GM23338 (cell line): Measurements from ENCODE around the gene HOXA9. TPM values are rescaled to one million over a fixed set of nuclear protein-coding genes. Genes with fewer than 3 reads are reported as not detected.

Experiments
- ATAC-seq: fragments of 200-7000 bp; cut with Tn5 transposase; 3 replicates; pipeline ENCODE4 v1.9.1; 2020
- DNase-seq: peaks from one replicate; pipeline ENCODE4 v3.0.0-alpha.2; 2015; ENCODE audit warnings: low spot score
- H2AFZ ChIP-seq: fragments of 200-600 bp; sonication (generic); 2 replicates; pipeline ENCODE4 v1.8.0; 2016; ENCODE audit warnings: antibody characterized with exemption, mild to moderate bottlenecking, moderate library complexity
- H3F3A ChIP-seq: fragments of 200-600 bp; sonication (generic); replicated peaks from 2 replicates; pipeline ENCODE4 v1.8.0; 2017; ENCODE audit warnings: antibody characterized with exemption, mixed run types, low read depth
- H3K27ac ChIP-seq: fragments of 200-600 bp; sonication (generic); 2 replicates; pipeline ENCODE4 v1.6.1; 2016; ENCODE audit warnings: low read depth
- H3K27me3 ChIP-seq: fragments of 200-600 bp; sonication (generic); 2 replicates; pipeline ENCODE4 v1.8.0; 2016; ENCODE audit warnings: mild to moderate bottlenecking, mixed run types, moderate library complexity; ENCODE audit not compliant: insufficient read depth
- H3K36me3 ChIP-seq: fragments of 200-600 bp; sonication (generic); 2 replicates; pipeline ENCODE4 v1.8.0; 2016; ENCODE audit warnings: mild to moderate bottlenecking; ENCODE audit not compliant: insufficient read depth
- H3K4me1 ChIP-seq: fragments of 200-600 bp; sonication (generic); 2 replicates; pipeline ENCODE4 v1.8.0; 2016; ENCODE audit warnings: mild to moderate bottlenecking, moderate library complexity; ENCODE audit not compliant: insufficient read depth
- H3K4me2 ChIP-seq: fragments of 200-600 bp; sonication (generic); 2 replicates; pipeline ENCODE4 v1.7.1; 2017; ENCODE audit warnings: mixed run types
- H3K4me3 ChIP-seq: fragments of 200-600 bp; sonication (generic); 2 replicates; pipeline ENCODE4 v1.6.1; 2016; ENCODE audit warnings: mixed run types
- H3K79me2 ChIP-seq: fragments of 200-600 bp; sonication (generic); replicated peaks from 2 replicates; pipeline ENCODE4 v1.8.0; 2017; ENCODE audit warnings: mild to moderate bottlenecking; ENCODE audit not compliant: insufficient read depth
- H3K9me2 ChIP-seq: fragments of 200-600 bp; sonication (generic); 2 replicates; pipeline ENCODE4 v1.8.0; 2017; ENCODE audit not compliant: insufficient read depth
- H4K20me1 ChIP-seq: fragments of 200-600 bp; sonication (generic); replicated peaks from 2 replicates; pipeline ENCODE4 v1.8.0; 2017; ENCODE audit warnings: mild to moderate bottlenecking; ENCODE audit not compliant: insufficient read depth
- H3K27ac Mint-ChIP-seq: 2 replicates; pipeline ENCODE4 v1.8.0; 2020; ENCODE audit warnings: inconsistent platforms, mild to moderate bottlenecking, moderate library complexity, mixed read lengths
- H3K27me3 Mint-ChIP-seq: 3 replicates; pipeline ENCODE4 v1.8.0; 2022; ENCODE audit warnings: low read depth, mild to moderate bottlenecking, moderate library complexity, mixed read lengths, inconsistent platforms; ENCODE audit not compliant: insufficient read depth, poor library complexity
- H3K36me3 Mint-ChIP-seq: 3 replicates; pipeline ENCODE4 v1.8.0; 2021; ENCODE audit warnings: low read depth, mild to moderate bottlenecking, inconsistent platforms, moderate library complexity, mixed read lengths
- H3K4me1 Mint-ChIP-seq: 3 replicates; pipeline ENCODE4 v1.8.0; 2020; ENCODE audit warnings: mild to moderate bottlenecking, inconsistent platforms, mixed read lengths
- H3K4me3 Mint-ChIP-seq: 3 replicates; pipeline ENCODE4 v1.8.0; 2021; ENCODE audit warnings: moderate library complexity, mild to moderate bottlenecking, inconsistent platforms, mixed read lengths
- H3K9me3 Mint-ChIP-seq: 3 replicates; pipeline ENCODE4 v1.8.0; 2020; ENCODE audit warnings: moderate library complexity, mild to moderate bottlenecking, inconsistent platforms, mixed read lengths
- CREB1 ChIP-seq: fragments of 250-450 bp; sonication (Bioruptor Pico); IDR thresholded peaks from 2 replicates; pipeline ENCODE4 v1.5.0; 2020; ENCODE audit warnings: low read depth, mild to moderate bottlenecking, moderate library complexity
- CTCF ChIP-seq, 2 experiments: fragments of 200-600 bp in 1 of 2; sonication (generic) in 1 of 2; conservative IDR thresholded peaks; 2 replicates each; pipeline versions ENCODE4 v1.5.1 to v1.6.1; 2016 to 2017; ENCODE audit warnings: antibody characterized with exemption in 2 of 2, low read depth in 2 of 2, mild to moderate bottlenecking in 2 of 2, moderate library complexity in 1 of 2
- ETS1 ChIP-seq: IDR thresholded peaks from 2 replicates; pipeline ENCODE4 v1.6.1; 2016; ENCODE audit warnings: antibody characterized with exemption
- EZH2 ChIP-seq: fragments of 200-600 bp; sonication (generic); IDR thresholded peaks from one replicate; pipeline ENCODE4 v1.8.0; 2017; ENCODE audit warnings: antibody characterized with exemption, mild to moderate bottlenecking, low read depth; ENCODE audit not compliant: unreplicated experiment
- EZH2phosphoT487 ChIP-seq: fragments of 200-600 bp; sonication (generic); IDR thresholded peaks from one replicate; pipeline ENCODE4 v1.8.1; 2018; ENCODE audit warnings: antibody characterized with exemption; ENCODE audit not compliant: unreplicated experiment
- JUNB ChIP-seq: IDR thresholded peaks from one replicate; pipeline ENCODE4 v1.6.1; 2016; ENCODE audit warnings: antibody characterized with exemption; ENCODE audit not compliant: unreplicated experiment
- NANOG ChIP-seq: IDR thresholded peaks from 2 replicates; pipeline ENCODE4 v1.6.1; 2016; ENCODE audit warnings: antibody characterized with exemption, borderline replicate concordance
- POLR2AphosphoS5 ChIP-seq: IDR thresholded peaks from 2 replicates; pipeline ENCODE4 v1.6.1; 2016; ENCODE audit warnings: antibody characterized with exemption, low read depth
- STAT1 ChIP-seq: IDR thresholded peaks from one replicate; pipeline ENCODE4 v1.6.1; 2016; ENCODE audit warnings: antibody characterized with exemption; ENCODE audit not compliant: unreplicated experiment
- ZNF114 ChIP-seq: fragments of 250-450 bp; sonication (Bioruptor Pico); IDR thresholded peaks from 2 replicates; pipeline ENCODE4 v1.5.0; 2020; ENCODE audit warnings: mild to moderate bottlenecking, moderate library complexity
- ZNF331 ChIP-seq: fragments of 250-450 bp; sonication (Bioruptor Pico); IDR thresholded peaks from 2 replicates; pipeline ENCODE4 v1.5.0; 2020; ENCODE audit warnings: low read depth, mild to moderate bottlenecking, moderate library complexity
- ZNF462 ChIP-seq: fragments of 250-450 bp; sonication (Bioruptor Pico); IDR thresholded peaks from 2 replicates; pipeline ENCODE4 v1.5.0; 2020; ENCODE audit warnings: mild to moderate bottlenecking, moderate library complexity
- polyA plus RNA-seq: library from polyadenylated mRNA; unstranded; fragments of >200 nt; fragmentation: Nextera tagmentation; extraction: Ambion mirVana; gene quantifications from 2 replicates; pipeline ENCODE4 v1.2.1, GENCODE V29; 2016
- total RNA-seq: library from RNA; depleted of rRNA; stranded (reverse); fragments of >200 nt; shearing (Covaris generic); gene quantifications from 2 replicates; pipeline ENCODE4 v1.2.3, GENCODE V29; 2014
- TF ChIP-seq, protein P1 (sequence below): IDR thresholded peaks from one replicate; pipeline ENCODE4 v1.6.1; 2018; ENCODE audit warnings: antibody characterized with exemption; ENCODE audit not compliant: unreplicated experiment

The HOXA9 gene
- total and polyA plus RNA-seq, 2 experiments from 2014 or later, result not detected

DNA sequence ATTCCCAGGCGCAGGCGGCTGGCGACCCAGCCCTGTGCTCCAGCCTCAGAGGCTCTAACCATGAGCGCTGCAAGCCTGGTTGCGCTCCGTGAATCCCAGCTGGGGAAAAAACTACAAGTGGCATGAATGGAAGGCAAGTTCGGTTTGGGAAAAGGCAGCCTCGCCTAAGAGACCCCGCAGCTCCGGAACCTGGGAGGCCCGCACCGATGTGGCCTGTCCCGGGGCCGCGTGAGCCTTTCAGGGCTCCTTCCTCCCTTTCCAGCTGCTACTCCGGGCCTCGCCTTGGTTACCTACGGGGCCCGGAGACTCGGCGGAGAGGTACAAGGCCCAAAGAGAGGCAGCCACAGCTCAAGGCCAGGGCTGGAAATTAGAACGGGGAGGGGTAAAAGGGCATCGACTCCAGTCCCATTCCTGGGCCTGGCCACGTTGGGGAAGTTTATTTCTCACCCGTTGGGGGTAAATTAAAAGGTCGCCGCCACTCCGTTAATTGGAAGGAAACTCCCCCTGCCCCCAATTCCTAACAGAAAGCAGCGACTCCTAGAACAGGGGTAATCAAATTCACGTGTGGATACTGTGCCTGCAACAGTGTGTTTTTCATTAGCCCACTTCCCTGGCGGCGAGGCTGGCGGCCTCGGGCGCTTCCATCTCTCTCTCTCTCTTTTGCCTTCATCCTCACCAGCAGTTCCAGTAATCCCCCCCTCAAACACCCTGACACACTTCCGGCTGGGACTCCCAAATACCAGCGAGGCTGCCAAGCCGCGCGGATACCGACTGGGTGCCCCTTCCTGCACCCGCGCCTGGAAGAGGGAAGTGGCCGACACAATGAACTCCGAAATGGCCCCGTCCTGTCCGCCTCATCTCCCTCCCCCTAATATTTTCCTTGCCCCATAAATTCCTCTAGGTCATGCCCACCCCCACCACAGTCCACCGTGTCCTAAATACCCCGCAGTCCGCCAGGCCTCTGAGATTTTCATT is 1.5 kb upstream of the HOXA9 start:
- peaks cover 100% of the 10 kb centered on the region for H3K27me3 Mint-ChIP-seq
- no peak overlapping the region for H3K4me3 Mint-ChIP-seq
- DNase-seq (peak; percentile 53), ATAC-seq (no peak)
- Histone ChIP-seq H3K4me1 (peaks cover 4% of the 10 kb centered on the region), H3K36me3 (no peaks in the 10 kb centered on the region; the same call in 1 of the 2 replicates), H3K9me2 (no peaks in the 10 kb centered on the region), H3K27ac (no peak overlapping the region), H3F3A (peaks cover 38% of the 10 kb centered on the region), H3K79me2 (no peaks in the 10 kb centered on the region), H2AFZ (no peak overlapping the region), H3K4me3 (no peak overlapping the region), H3K4me2 (no peak overlapping the region), H4K20me1 (peaks cover 59% of the 10 kb centered on the region), H3K27me3 (peaks cover 100% of the 10 kb centered on the region)
- no peaks in the 10 kb centered on the region; the same call in 2 of the 3 replicates for H3K36me3 Mint-ChIP-seq
- H3K9me3 Mint-ChIP-seq, result peaks cover 16% of the 10 kb centered on the region; the same call in 2 of the 3 replicates
- H3K27ac Mint-ChIP-seq, result no peak overlapping the region
- H3K4me1 Mint-ChIP-seq, result peaks cover 13% of the 10 kb centered on the region
- peak; percentile 95 for TF ChIP-seq EZH2
- TF ChIP-seq EZH2phosphoT487, result peak; percentile 27
- TF ChIP-seq, protein P1, sequence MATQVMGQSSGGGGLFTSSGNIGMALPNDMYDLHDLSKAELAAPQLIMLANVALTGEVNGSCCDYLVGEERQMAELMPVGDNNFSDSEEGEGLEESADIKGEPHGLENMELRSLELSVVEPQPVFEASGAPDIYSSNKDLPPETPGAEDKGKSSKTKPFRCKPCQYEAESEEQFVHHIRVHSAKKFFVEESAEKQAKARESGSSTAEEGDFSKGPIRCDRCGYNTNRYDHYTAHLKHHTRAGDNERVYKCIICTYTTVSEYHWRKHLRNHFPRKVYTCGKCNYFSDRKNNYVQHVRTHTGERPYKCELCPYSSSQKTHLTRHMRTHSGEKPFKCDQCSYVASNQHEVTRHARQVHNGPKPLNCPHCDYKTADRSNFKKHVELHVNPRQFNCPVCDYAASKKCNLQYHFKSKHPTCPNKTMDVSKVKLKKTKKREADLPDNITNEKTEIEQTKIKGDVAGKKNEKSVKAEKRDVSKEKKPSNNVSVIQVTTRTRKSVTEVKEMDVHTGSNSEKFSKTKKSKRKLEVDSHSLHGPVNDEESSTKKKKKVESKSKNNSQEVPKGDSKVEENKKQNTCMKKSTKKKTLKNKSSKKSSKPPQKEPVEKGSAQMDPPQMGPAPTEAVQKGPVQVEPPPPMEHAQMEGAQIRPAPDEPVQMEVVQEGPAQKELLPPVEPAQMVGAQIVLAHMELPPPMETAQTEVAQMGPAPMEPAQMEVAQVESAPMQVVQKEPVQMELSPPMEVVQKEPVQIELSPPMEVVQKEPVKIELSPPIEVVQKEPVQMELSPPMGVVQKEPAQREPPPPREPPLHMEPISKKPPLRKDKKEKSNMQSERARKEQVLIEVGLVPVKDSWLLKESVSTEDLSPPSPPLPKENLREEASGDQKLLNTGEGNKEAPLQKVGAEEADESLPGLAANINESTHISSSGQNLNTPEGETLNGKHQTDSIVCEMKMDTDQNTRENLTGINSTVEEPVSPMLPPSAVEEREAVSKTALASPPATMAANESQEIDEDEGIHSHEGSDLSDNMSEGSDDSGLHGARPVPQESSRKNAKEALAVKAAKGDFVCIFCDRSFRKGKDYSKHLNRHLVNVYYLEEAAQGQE, result no peak
- no peak for TF ChIP-seq ETS1
- TF ChIP-seq CTCF (conservative IDR thresholded peaks at IDR 0.05; ENCODE audit: low read depth in 2 of 2), result no peak
- no peak for TF ChIP-seq POLR2AphosphoS5
- TF ChIP-seq ZNF114 (CRISPR knock-in tag), result no peak
- no peak for TF ChIP-seq ZNF331 (CRISPR knock-in tag)
- no peak for TF ChIP-seq JUNB
- no peak for TF ChIP-seq ZNF462 (CRISPR knock-in tag)
- no peak for TF ChIP-seq STAT1
- no peak for TF ChIP-seq NANOG
- no peak for TF ChIP-seq CREB1
